Activated CD8-positive, alpha-beta T cell treated with anti-CD3 and anti-CD28 coated beads, Interleukin-2, amount 10 ng/mL, durations not matched to agents 7 days and 5 days (primary cell): ENCODE data around the gene HCFC1R1. TPM values are rescaled to one million over a fixed set of nuclear protein-coding genes. Genes with fewer than 3 reads are reported as not detected.

Source experiments
- ATAC-seq: fragments of 150-1000 bp; cut with Tn5 transposase; one replicate; pipeline ENCODE4 v1.10.0; 2021; ENCODE audit warnings: moderate library complexity
- CTCF ChIA-PET: fragments of 350-600 bp; sonication (Branson Sonifier 250); formaldehyde crosslinking; loops from one replicate; lab custom pipeline; 2021; ENCODE audit warnings: antibody characterized with exemption; lab: Charles Lee
- POLR2A ChIA-PET: fragments of 350-600 bp; sonication (Branson Sonifier 250); formaldehyde crosslinking; loops from one replicate; lab custom pipeline; 2021; ENCODE audit warnings: antibody characterized with exemption; lab: Charles Lee
- DNase-seq: peaks from one replicate; pipeline ENCODE4 v3.0.0-alpha.2; 2020
- H3K27ac Mint-ChIP-seq: one replicate; pipeline ENCODE4 v1.8.0; 2021; ENCODE audit warnings: mild to moderate bottlenecking, mixed read lengths
- H3K27me3 Mint-ChIP-seq: one replicate; pipeline ENCODE4 v1.8.0; 2021; ENCODE audit warnings: low read depth, mixed read lengths
- H3K36me3 Mint-ChIP-seq: one replicate; pipeline ENCODE4 v1.8.0; 2021; ENCODE audit warnings: low read depth, mixed read lengths
- H3K4me1 Mint-ChIP-seq: one replicate; pipeline ENCODE4 v1.8.0; 2021; ENCODE audit warnings: low read depth, mixed read lengths
- H3K4me3 Mint-ChIP-seq: one replicate; pipeline ENCODE4 v1.8.0; 2021; ENCODE audit warnings: mild to moderate bottlenecking, mixed read lengths
- H3K9me3 Mint-ChIP-seq: one replicate; pipeline ENCODE4 v1.8.0; 2022; ENCODE audit warnings: mixed read lengths; ENCODE audit not compliant: insufficient read depth
- total RNA-seq, 2 experiments: library from RNA; stranded (reverse); gene quantifications; one replicate each; pipeline ENCODE4 v1.2.3, GENCODE V29; 2021

HCFC1R1 gene
- total RNA-seq, 2 experiments from 2014 or later: 41.0 to 41.7 TPM

DNA sequence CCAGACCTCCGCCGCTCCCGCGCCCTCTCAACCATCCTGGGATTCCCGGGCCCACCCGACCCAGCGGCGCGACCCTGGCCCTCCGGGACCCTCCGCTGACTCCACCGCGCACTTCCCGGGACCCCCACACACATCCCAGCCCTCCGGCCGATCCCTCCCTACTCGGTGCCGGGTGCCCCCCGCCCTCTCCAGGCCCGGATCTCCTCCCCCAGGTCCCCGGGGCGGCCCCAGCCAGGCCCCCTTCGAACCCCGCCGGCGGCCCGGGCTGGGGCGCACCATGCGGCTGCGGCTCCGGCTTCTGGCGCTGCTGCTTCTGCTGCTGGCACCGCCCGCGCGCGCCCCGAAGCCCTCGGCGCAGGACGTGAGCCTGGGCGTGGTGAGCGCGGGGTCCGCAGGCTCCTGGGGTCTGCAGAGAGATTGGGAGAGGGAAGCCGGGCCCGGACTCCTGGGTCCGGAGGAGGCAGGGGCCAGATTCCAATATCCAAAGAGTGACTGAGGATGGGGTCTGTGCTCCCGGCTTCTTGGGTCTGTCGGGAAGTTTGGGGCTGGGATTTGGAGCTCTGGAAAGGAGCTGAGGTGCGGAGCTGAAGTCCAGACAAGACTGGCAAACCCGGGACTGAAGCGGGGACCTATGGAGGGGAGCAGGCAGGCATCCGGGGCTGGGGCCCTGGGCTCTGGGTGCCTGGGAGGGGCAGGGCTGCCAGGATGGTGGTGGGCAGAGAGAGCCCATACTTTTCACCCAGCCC, 23.1 kb upstream of the HCFC1R1 start:
- DNase-seq: peak; percentile 53
- ATAC-seq: peak; percentile 42
- H3K27ac Mint-ChIP-seq: peak overlapping the region; percentile 90
- peak overlapping the region; percentile 83 for H3K4me3 Mint-ChIP-seq
- POLR2A ChIA-PET: interaction anchor here (0.8 to 2.4 kb wide), 4 partner anchors 11 to 87 kb away, joined by 3 to 19 read pairs (median 6); partner anchors contain the start of genes HCFC1R1, THOC6 and ZNF213
- CTCF ChIA-PET: interaction anchor here (0.6 to 16.3 kb wide), 4 partner anchors 12 to 174 kb away, joined by 3 to 270 read pairs (median 24); no protein-coding TSS in a partner anchor
- H3K27me3 Mint-ChIP-seq: peaks cover 32% of the 10 kb centered on the region
- H3K9me3 Mint-ChIP-seq: no peaks in the 10 kb centered on the region
- peaks cover 59% of the 10 kb centered on the region for H3K4me1 Mint-ChIP-seq
- peaks cover 47% of the 10 kb centered on the region for H3K36me3 Mint-ChIP-seq

DNA sequence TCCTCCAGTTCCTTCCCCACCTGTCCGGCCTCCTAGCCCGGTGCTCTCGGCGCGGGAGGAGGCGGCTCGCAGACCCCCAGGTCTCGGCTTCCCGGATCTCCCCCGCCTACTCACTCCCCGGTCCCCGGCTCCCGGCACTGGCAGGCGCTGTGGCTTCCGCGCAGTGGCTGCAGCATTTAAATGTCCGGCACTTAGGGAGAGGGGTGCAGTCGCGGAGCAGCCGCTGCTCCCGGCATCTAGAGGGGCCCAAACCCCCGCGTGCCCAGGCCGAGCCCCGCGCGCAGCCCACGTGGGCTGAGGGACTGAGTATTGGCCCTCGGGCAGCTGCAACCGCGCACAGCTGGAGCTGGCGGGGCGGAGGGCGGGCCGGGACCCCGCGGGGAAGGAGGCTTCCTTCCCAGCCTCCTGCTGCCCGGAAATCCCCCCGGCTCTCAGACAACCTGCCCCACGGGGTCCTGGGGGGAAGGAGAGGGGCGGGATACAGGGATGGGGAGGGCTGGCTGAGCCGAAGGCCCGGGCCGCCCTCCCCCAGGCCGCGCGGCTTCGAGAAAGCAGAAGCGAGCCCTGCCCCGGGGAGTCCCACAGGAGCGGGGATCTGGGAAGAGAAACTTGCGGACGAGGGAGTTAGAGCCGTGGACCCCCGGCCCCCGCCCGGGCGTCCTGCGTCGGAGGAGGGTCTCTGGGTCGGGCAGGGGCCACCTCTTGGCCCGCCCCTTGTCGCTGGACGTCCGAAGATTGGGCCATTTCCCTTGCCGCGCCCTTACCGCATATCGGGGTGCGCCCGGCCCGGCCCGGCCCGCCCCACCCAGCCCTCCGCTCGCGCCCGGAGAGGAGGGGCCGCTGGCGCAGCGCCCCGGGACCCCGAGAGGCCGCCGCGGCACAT, 22.3 kb upstream of the HCFC1R1 start, which contains the start of gene MMP25:
TSS of gene MMP25 (plus strand) at position 804 of the 883 bp plus-strand sequence. CDS start 357 bp downstream, outside the sequence.
- Mint-ChIP-seq H3K4me3 (peak within 1 kb of the TSS; percentile 83), H3K27ac (peak within 1 kb of the TSS; percentile 90), H3K27me3 (peaks cover 32% of the 10 kb centered on the region), H3K4me1 (peaks cover 51% of the 10 kb centered on the region), H3K36me3 (peaks cover 40% of the 10 kb centered on the region), H3K9me3 (no peaks in the 10 kb centered on the region)
- ChIA-PET CTCF (interaction anchor here (0.8 to 16.3 kb wide), 6 partner anchors 12 to 86 kb away, joined by 3 to 270 read pairs (median 4); no protein-coding TSS in a partner anchor), POLR2A (interaction anchor here (1.0 to 1.4 kb wide), 4 partner anchors 11 to 83 kb away, joined by 3 to 5 read pairs (median 4); no protein-coding TSS in a partner anchor)
- ATAC-seq (peak; percentile 43), DNase-seq (peak; percentile 44)

GRCh38 chr16:3044708-3045107, 21.0 kb upstream of the HCFC1R1 start:
- ATAC-seq (no peak), DNase-seq (no peak)
- Mint-ChIP-seq H3K9me3 (no peaks in the 10 kb centered on the region), H3K27ac (peak overlapping the region; percentile 78), H3K36me3 (peaks cover 27% of the 10 kb centered on the region), H3K4me3 (peak overlapping the region; percentile 83), H3K27me3 (peaks cover 34% of the 10 kb centered on the region), H3K4me1 (peaks cover 38% of the 10 kb centered on the region)
- POLR2A ChIA-PET: interaction anchor here (1.3 to 2.9 kb wide), 3 partner anchors 10 to 91 kb away, joined by 4 to 15 read pairs (median 5); partner anchors contain the start of gene ZNF213
- CTCF ChIA-PET: interaction anchor here (16.3 kb wide), 1 partner anchor 14 kb away, joined by 270 read pairs; no protein-coding TSS in a partner anchor

GRCh38 chr16:3042376-3042775, 18.6 kb upstream of the HCFC1R1 start:
- Mint-ChIP-seq H3K27ac (no peak overlapping the region), H3K36me3 (peaks cover 14% of the 10 kb centered on the region), H3K27me3 (peaks cover 49% of the 10 kb centered on the region), H3K4me1 (peaks cover 15% of the 10 kb centered on the region), H3K4me3 (no peak overlapping the region), H3K9me3 (no peaks in the 10 kb centered on the region)
- DNase-seq: no peak
- no peak for ATAC-seq
- ChIA-PET CTCF (interaction anchor here (1.3 to 16.3 kb wide), 3 partner anchors 11 to 87 kb away, joined by 7 to 270 read pairs (median 7); no protein-coding TSS in a partner anchor), POLR2A (interaction anchor here (1.0 to 2.9 kb wide), 5 partner anchors 9 to 87 kb away, joined by 3 to 15 read pairs (median 4); no protein-coding TSS in a partner anchor)

DNA sequence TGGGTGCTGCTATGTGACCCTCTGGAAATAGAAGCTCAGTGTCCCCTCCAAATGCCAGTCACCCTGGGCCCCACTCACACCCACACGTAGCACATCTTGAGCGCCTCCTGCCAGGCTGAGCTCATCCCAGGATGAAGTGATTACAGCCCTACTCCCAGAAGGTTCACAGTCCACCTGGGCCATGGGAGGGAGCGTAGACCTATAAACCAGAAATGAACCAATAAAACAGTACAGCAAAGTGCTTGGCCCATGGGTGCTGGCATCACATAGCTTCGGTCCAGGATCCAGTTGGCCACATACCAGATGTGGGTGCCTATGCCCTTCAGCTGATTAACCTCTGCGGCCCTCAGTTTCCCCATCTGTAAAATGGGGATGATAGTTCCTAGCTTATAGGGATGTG, 15.2 kb upstream of the HCFC1R1 start:
- Mint-ChIP-seq H3K4me1 (peaks cover 8% of the 10 kb centered on the region), H3K4me3 (no peak overlapping the region), H3K27me3 (peaks cover 58% of the 10 kb centered on the region), H3K9me3 (no peaks in the 10 kb centered on the region), H3K27ac (no peak overlapping the region), H3K36me3 (peaks cover 1% of the 10 kb centered on the region)
- POLR2A ChIA-PET: interaction anchor here (0.8 to 2.6 kb wide), 3 partner anchors 10 to 96 kb away, joined by 3 to 7 read pairs (median 3); partner anchors contain the start of gene ZNF213
- CTCF ChIA-PET: interaction anchor here (0.9 to 16.3 kb wide), 6 partner anchors 8 to 91 kb away, joined by 3 to 270 read pairs (median 6); no protein-coding TSS in a partner anchor
- ATAC-seq: no peak
- DNase-seq: no peak

GRCh38 chr16:3038256-3038655, 14.5 kb upstream of the HCFC1R1 start:
- no peak overlapping the region for H3K4me3 Mint-ChIP-seq
- ATAC-seq: no peak
- ChIA-PET POLR2A (interaction anchor here (2.6 kb wide), 1 partner anchor 11 kb away, joined by 7 read pairs; no protein-coding TSS in a partner anchor), CTCF (interaction anchor here (0.9 to 16.3 kb wide), 5 partner anchors 7 to 91 kb away, joined by 3 to 270 read pairs (median 6); no protein-coding TSS in a partner anchor)
- H3K9me3 Mint-ChIP-seq: no peaks in the 10 kb centered on the region
- no peak overlapping the region for H3K27ac Mint-ChIP-seq
- H3K4me1 Mint-ChIP-seq: peaks cover 10% of the 10 kb centered on the region
- peaks cover 58% of the 10 kb centered on the region for H3K27me3 Mint-ChIP-seq
- no peak for DNase-seq
- no peaks in the 10 kb centered on the region for H3K36me3 Mint-ChIP-seq

DNA sequence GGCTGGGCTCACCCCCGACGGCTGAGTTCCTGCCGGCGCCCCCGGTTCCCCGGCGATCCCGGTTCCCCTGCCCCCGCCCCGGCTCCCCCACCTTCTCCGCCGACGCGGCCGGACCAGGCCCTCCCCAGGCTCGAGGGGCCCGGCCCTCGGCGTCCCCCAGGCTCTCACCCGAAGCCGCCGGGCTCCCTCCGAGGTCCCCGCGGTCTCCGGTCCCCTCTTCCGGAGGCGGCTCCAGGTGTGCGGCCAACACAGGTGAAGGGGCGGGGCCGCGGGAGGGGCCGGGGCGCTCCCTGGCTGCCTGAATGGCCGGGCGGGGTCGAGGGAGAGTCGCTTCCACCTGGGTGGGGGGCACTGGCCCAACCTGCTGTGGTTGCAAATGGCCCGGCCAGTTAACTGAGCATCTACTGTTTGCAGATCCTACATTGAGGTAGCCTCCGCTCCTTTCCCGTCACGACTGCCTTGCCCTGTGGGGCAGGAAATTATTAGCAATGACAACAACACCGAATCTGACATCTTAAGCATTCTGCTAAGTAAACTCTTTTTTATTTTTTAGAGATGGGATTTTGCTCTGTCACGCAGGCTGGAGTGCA, 13.1 kb upstream of the HCFC1R1 start, which contains the start of gene BICDL2:
TSS of gene BICDL2 (minus strand) at position 219 of the 590 bp plus-strand sequence. CDS start 1,448 bp downstream, outside the sequence.
- Mint-ChIP-seq H3K4me3 (no peak within 1 kb of the TSS), H3K9me3 (no peaks in the 10 kb centered on the region), H3K4me1 (peaks cover 14% of the 10 kb centered on the region), H3K36me3 (no peaks in the 10 kb centered on the region), H3K27ac (no peak within 1 kb of the TSS), H3K27me3 (peaks cover 65% of the 10 kb centered on the region)
- peak; percentile 21 for ATAC-seq
- CTCF ChIA-PET: interaction anchor here (2.1 to 16.3 kb wide), 2 partner anchors 6 to 93 kb away, joined by 6 to 270 read pairs; no protein-coding TSS in a partner anchor
- DNase-seq: no peak
- POLR2A ChIA-PET: interaction anchor here (1.4 kb wide), 1 partner anchor 12 kb away, joined by 3 read pairs; no protein-coding TSS in a partner anchor

DNA sequence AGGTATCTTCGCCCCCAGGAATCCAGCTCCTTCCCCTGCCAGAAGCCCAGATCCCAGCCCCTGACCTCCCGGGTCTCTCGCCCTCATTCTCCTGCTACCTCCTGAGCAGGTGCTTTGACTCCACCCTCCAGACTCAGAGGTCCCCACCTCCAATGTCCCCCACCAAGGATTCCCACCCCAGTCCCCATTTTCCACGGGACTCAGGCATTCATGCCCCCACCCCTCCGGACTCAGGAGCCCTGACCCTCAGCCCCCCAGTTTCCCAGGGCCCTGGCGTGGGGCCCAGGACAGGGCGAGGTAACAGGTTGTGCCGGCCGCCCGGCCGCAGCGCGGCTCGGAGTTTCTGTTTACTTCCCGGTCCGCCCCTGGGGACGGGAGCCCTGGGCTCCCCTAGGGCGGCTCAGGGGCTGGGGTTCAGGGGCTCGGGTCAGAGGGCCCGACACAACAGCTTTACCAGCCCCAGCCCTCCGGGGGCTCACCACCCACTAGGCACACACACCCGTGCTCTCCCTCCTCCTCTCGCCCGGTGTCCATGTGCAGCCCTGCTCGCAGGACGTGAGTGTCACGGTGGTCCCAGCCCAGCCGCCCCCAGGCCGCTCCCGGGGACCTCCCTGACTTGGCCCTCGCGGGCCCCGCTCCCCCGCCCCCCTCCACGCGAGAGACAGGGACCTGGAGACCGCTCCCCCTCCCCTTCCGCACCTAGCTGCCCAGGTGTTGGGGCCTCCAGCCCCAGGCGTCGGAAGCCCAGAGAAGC, 12.4 kb upstream of the HCFC1R1 start:
- DNase-seq (no peak), ATAC-seq (peak; percentile 17)
- ChIA-PET POLR2A (interaction anchor here (1.4 to 4.9 kb wide), 3 partner anchors 8 to 14 kb away, joined by 3 to 20 read pairs (median 5); partner anchors contain the start of genes HCFC1R1, THOC6 and TNFRSF12A), CTCF (interaction anchor here (0.9 to 16.3 kb wide), 7 partner anchors 5 to 92 kb away, joined by 3 to 270 read pairs (median 159); partner anchors contain the start of genes BICDL2, CLDN6, HCFC1R1 and MMP25)
- no peaks in the 10 kb centered on the region for H3K9me3 Mint-ChIP-seq
- no peaks in the 10 kb centered on the region for H3K36me3 Mint-ChIP-seq
- peaks cover 16% of the 10 kb centered on the region for H3K4me1 Mint-ChIP-seq
- no peak overlapping the region for H3K4me3 Mint-ChIP-seq
- no peak overlapping the region for H3K27ac Mint-ChIP-seq
- peaks cover 66% of the 10 kb centered on the region for H3K27me3 Mint-ChIP-seq

GRCh38 chr16:3035289-3035971, 11.7 kb upstream of the HCFC1R1 start:
- CTCF ChIA-PET: interaction anchor here (0.9 to 10.4 kb wide), 6 partner anchors 9 to 93 kb away, joined by 3 to 270 read pairs (median 132); partner anchors contain the start of genes BICDL2, CLDN6, HCFC1R1 and MMP25
- Mint-ChIP-seq H3K9me3 (no peaks in the 10 kb centered on the region), H3K36me3 (no peaks in the 10 kb centered on the region), H3K27me3 (peaks cover 66% of the 10 kb centered on the region), H3K4me1 (peaks cover 18% of the 10 kb centered on the region), H3K4me3 (no peak overlapping the region), H3K27ac (no peak overlapping the region)
- ATAC-seq (no peak), DNase-seq (no peak)
- POLR2A ChIA-PET: interaction anchor here (0.7 to 4.9 kb wide), 4 partner anchors 9 to 29 kb away, joined by 3 to 20 read pairs (median 4); partner anchors contain the start of genes HCFC1R1, THOC6 and TNFRSF12A
